Kasumi-1 (cell line): ENCODE measurements around the gene SPRYD3.
"Not testable (repeated sequence)": the region's sequence is repeated elsewhere in the genome, so short reads cannot be mapped to it uniquely, and the experiment has no call there.

Experiments used
- DNase-seq, 2 experiments: peaks; one replicate each; lab custom pipeline; 2025; lab: John Stamatoyannopoulos, UW

Gene SPRYD3

GRCh38 chr12:53079226-53080117 lies at the start of gene SPRYD3:
Gene SPRYD3, minus strand, starts transcription at chr12:53079390. Its CDS starts 57 bp downstream, at chr12:53079333.
- peak; percentile 96 for DNase-seq

DNA sequence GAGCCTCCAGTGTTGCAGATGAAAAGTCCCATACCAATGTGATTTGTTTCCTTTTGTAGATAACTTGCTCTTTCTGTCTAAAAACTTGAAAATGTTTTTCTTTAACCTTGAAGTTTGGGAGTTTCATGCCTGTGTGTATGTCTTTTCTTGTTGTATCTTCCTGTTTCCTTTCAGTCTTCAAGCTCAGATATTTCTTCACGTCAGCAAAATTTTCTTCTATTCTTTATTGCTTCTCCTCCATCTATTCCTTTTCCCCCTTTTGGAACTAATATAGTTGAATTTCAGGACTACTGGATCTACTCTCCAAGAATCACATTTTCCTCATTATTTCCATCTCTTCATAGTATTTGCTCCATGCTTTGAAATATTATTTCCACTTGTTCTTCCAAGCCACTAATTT lies 48.0 kb upstream of the SPRYD3 start:
- no peak for DNase-seq

DNA sequence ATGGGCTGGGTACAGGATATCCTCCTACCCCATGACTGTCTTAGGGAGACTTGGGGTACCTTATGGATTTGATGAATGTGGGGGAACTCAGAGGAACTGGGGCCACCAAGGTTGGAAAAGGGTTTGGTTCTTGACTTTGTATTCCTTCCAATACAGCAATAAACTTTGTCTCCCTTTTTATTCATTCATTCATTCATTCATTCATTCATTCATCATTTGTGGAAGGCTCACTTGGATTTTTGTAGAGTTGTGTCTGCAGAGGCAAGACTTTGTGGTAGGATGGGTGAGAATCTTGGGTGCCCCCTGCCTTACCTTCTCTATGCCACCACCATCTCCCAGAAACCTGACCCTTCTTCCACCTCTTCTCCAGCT lies 45.1 kb upstream of the SPRYD3 start:
- DNase-seq: no peak

DNA sequence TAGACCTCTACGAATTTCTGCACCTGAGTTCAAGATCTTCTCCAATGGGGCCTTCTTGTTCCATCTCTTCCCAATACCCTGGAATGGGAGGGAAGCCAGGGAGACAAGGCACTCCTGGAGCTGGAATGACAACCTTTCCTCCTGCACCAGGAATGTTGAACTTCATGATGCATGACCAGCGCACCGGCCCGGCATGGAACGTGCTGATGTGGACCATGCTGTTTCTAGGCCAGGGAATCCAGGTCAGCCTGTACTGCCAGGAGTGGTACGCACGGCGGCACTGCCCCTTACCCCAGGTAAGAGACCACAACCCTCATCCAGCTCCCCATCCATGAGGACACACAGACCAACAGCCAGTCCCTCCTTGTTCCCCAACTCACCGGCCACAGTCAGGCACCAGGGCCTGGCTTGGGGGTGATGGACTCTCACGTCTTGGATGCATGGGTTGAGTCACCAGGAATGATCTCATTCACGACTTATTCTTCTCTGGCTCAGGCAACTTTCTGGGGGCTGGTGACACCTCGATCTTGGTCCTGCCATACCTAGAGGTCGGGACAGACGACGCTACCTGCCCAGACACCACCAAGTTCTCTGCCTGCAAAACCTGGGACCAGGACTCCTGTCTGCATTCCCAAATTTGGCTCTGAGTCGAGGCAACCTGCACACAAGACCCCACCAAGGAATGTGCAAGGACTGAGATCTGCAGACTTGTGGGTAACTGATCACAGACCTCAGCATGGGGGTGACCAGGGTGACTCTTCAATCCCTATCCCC lies 44.6 kb upstream of the SPRYD3 start:
- DNase-seq: no peak

GRCh38 chr12:53122961-53123468 lies 43.8 kb upstream of the SPRYD3 start:
- DNase-seq: no peak

- no peak for DNase-seq
Observed at GRCh38 chr12:53120685-53121525, 41.7 kb upstream of the SPRYD3 start.

DNA sequence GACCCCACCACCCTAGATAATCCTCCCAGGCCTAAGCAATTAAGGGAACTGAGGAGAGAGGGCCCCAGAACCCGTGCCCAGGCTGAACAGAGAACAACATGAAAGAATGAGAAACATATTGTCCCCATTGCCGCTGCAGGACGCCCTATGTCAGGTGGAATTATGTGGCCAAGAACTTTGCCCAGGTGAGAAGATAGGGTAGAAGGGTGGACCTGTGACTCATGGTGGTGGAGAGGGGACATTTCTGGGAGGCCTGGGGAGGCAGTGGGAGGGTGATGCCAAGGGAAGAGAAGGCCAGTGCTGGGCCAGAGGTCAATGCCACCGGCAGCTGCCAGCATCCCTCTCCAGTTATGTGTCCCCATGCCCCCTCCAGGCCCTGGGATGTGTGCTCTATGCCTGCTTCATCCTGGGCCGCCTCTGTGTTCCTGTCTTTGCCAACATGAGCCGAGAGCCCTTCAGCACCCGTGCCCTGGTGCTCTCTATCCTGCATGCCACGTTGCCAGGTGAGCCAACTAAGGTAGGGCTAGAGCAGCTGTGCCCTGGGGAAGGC lies 39.6 kb upstream of the SPRYD3 start:
- no peak for DNase-seq

GRCh38 chr12:53115891-53116648 lies 36.9 kb upstream of the SPRYD3 start:
- no peak for DNase-seq

DNA sequence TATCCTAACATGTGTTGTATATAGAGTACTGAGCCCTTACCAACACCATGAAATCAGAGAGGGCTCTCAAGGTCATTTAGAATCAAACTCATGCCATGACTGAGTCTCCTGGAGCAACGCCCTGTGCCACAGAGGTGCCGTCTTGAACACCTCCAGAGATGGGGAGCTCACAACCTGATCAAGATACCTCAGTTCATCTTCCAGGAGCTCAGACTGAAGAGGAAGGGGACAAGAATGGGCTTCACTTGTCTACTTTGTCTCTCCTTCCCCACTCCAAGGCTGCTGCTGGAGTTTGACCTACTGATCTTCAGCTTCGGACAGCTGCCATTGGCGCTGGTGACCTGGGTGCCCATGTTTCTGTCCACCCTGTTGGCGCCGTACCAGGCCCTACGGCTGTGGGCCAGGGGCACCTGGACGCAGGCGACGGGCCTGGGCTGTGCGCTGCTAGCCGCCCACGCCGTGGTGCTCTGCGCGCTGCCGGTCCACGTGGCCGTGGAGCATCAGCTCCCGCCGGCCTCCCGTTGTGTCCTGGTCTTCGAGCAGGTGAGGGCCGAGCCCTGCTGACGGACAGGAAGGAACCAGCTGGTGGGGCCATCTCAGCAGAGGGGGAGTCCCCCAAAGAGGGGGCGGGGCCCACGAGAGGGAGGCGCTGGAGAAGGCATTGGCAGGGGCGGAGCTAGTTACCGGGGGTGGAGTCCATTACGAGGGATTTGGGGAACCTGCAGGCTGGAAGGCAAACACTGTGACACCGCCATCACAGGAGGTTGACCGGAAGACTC lies 36.1 kb upstream of the SPRYD3 start:
- no peak for DNase-seq

GRCh38 chr12:53113951-53114350 lies 34.8 kb upstream of the SPRYD3 start:
- DNase-seq: no peak

GRCh38 chr12:53113136-53113705 lies 34.0 kb upstream of the SPRYD3 start:
- DNase-seq: no peak

DNA sequence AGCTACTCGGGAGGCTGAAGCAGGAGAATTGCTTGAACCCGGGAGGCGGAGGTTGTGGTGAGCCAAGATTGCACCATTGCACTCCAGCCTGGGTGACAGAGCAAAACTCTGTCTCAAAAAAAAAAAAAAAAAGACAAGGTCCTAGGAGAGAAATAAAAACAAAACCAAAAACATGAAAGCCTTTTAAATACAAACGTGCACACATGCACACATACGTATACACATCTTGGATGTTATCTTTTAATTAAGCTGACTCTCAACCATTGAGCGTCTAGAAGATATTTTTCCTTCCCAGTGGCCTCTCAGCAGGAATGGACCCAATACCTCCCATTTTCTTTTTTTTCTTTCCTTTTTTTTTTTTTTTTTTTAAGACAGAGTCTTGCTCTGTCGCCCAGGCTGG lies 33.2 kb upstream of the SPRYD3 start:
- not testable (repeated sequence) for DNase-seq

DNA sequence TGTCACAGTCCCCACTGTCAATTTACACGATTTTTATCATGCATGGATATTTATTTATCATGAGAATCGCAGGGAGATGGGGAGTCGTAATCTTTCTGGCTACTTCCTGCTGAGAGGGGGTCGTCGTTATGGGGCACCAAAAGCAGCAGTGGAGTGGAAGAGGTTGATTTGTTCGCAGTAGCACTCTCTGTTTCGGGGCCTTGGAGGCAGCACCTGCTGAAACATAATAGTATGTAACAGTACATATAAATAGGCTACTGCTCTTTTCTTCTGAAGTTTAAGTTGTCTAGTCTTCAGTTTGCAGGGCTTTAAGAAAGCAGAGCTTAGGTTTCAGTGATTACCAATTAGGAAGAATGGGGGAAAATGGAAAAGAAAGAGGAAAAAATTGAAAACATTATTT lies 27.9 kb upstream of the SPRYD3 start:
- DNase-seq: no peak

DNA sequence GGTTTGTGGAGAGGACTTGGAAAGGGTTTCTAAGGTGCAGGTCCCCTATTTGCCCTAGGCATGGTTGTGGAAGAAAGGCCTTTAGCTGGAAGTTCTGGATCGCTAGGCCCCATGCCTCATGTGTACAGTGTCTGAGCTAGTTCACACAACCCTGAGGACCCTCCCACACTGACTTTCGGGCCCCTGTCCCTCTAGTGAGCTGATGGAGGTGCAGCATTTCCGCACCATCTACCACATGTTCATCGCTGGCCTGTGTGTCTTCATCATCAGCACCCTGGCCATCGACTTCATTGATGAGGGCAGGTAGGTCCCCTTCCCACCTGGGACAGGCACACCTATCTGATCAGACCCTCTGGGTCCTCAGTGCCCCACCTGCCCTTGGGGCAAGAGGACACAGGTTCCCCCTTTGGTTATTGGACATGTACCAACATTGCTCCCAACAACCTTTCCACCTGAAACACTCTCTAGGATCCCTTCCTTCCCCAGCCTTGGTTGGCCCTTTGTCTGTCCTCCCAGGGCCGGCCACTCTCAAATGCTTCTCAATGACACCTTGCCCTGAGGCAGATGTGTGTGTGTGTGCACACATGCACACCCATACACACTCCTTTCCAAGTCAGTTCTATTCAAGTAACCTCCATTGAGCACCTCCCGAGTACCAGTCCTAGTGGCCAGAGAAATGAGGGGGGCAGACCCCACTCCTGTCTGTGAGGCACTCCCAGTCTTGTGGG lies 26.7 kb upstream of the SPRYD3 start:
- no peak for DNase-seq

- DNase-seq: no peak
Observed at GRCh38 chr12:53105256-53105655, 26.1 kb upstream of the SPRYD3 start.

DNA sequence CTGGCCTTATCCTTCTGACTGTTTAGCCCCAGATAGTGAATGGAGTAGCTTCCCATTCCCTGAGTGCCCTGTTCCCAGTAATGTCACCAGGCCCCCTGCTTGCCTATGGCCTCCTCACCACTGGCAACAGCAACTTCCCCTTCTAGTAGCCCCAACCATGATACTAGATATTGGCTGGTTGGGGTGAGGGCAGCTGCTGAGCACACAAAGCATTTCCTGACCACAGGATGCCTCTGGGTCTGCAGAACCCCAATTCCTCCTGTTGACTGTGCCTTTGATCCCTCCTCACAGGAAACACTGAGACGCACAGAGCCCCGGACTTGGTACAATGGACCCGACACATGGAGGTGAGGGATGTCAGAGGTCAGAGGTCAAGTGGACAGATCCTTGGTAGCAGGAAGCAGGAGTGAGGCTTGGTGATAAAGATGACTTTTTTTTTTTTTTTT lies 24.7 kb upstream of the SPRYD3 start:
- peak; percentile 83 to 88 for DNase-seq

DNA sequence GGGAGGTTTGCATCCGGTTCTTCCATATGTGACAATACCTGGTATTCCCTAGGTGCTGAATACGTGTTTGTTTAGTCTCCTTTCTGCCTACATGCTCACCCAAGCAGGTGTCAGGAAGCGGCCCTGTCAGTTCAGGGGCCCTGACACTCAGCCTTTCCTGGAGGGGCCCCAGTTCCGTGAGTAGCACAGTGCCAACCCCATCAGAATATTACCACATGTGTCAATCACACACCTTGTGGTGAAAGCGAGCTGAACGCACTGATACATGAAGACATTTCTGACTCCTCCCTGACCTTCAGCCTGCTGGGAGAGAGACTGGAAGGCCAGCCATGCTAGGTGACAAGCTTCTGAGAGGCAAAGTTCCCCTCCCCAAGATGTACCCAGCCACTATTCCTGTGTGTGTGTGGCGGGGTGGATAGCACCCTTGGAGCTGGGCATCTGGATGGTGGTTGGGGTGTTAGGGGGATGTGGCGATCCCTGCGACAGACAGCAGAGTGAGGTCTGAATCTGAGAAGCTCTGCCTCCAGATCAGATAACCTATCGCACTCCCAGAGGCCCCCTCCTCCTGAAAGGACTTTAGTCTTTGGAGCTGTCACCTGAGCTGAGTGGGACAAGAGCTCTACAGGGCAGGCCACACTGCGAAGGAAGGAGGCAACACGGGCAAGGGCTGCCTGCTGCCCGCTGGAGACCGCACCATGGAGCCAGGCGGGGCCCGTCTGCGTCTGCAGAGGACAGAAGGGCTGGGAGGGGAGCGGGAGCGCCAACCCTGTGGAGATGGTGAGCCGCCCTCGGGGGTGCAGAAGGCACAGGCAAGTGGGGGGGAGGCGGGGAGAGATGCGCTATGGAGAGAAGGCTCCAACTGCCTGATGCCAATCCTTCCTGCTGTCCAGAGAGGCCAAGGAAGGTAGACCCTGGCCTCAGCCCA lies 24.0 kb upstream of the SPRYD3 start, which contains the start of gene SOAT2:
TSS of gene SOAT2 (plus strand) at position 604 of the 925 bp plus-strand sequence. CDS start at position 696, 92 bp downstream.
- DNase-seq: no peak
